ENCODE data around the gene CACNA1B. TPM values are rescaled to one million over a fixed set of nuclear protein-coding genes. Genes with fewer than 3 reads are reported as not detected.

CACNA1B gene
- total and polyA plus RNA-seq, 2 of the 4 experiments (the other 2 are of a cell fraction) = 0.02 TPM; not detected in 1

GRCh38 chr9:137916540-137916939 lies 39.0 kb downstream of the CACNA1B start:
- dilution Hi-C loops (cut with HindIII; ENCODE audit: low sequenced_read_pairs, unreplicated experiment) (no loop called here), intact Hi-C loops (cut with micrococcal nuclease) (no loop called here), in situ Hi-C loops (cut with MboI; ENCODE audit: low sequenced_read_pairs) (no loop called here)
- no peaks in the 10 kb centered on the region for H3K4me1 ChIP-seq (ENCODE audit: control insufficient read depth, insufficient read depth, low read length)
- no peaks in the 10 kb centered on the region for H4K20me1 ChIP-seq (ENCODE audit: insufficient read depth, low read length)
- no peak overlapping the region for H3K23ac ChIP-seq (ENCODE audit: low read depth, low read length)
- H4K91ac ChIP-seq (ENCODE audit: insufficient read depth, low read depth, low read length) = no peak overlapping the region
- no peak overlapping the region for H2AK9ac ChIP-seq (replicated peaks; ENCODE audit: low read depth, low read length, poor library complexity)
- no peak overlapping the region for H3K4me3 ChIP-seq (ENCODE audit: insufficient read depth, low read depth, low read length)
- H3K27me3 ChIP-seq (ENCODE audit: control insufficient read depth, insufficient read depth, low read length) = no peaks in the 10 kb centered on the region
- H3K9ac ChIP-seq (ENCODE audit: low read depth, low read length) = no peak overlapping the region
- H2AFZ ChIP-seq (replicated peaks; ENCODE audit: low read length, poor library complexity) = peak overlapping the region; percentile 63
- no peak for DNase-seq
- no peaks in the 10 kb centered on the region for H3K36me3 ChIP-seq (ENCODE audit: control insufficient read depth, insufficient read depth, low read length)
- no peak overlapping the region for H4K5ac ChIP-seq (ENCODE audit: low read depth, low read length)
- H4K8ac ChIP-seq (ENCODE audit: low read depth in 2 of 2, low read length in 2 of 2) = no peak overlapping the region
- no peak overlapping the region for H3K18ac ChIP-seq (ENCODE audit: low read depth, low read length)
- ATAC-seq (ENCODE audit: low read depth) = no peak
- H2AK5ac ChIP-seq (ENCODE audit: low read depth, low read length) = no peak overlapping the region
- ChIA-PET CTCF (no interaction called here), POLR2A (ENCODE audit: unreplicated experiment) (no interaction called here)
- WGBS, 2 experiments (ENCODE audit: extremely low coverage in 2 of 2, insufficient read length in 1 of 2) = 34% methylated on average over 10 of the region's 11 CpGs; no CpG with 5 or more reads in 1 of the 2 experiments
- no peak overlapping the region for H2BK15ac ChIP-seq (ENCODE audit: low read depth, low read length)
- TF ChIP-seq CTCF (conservative IDR thresholded peaks at IDR 0.05; ENCODE audit: low read depth, low read length) (no peak), CEBPB (IDR thresholded peaks at IDR 0.05; ENCODE audit: low read depth, low read length) (no peak), NFE2L2 (IDR thresholded peaks at IDR 0.05; ENCODE audit: low read depth, low read length) (no peak), MAFK (IDR thresholded peaks at IDR 0.05; ENCODE audit: low read depth, low read length) (no peak), RFX5 (IDR thresholded peaks at IDR 0.05; ENCODE audit: low read depth, low read length) (no peak)
- H3K79me1 ChIP-seq (ENCODE audit: low read depth in 1 of 2, low read length in 2 of 2) = no peaks in the 10 kb centered on the region
- no TSS peak for BruUV-seq (replicated peaks)
- no peak overlapping the region for H3K56ac ChIP-seq (ENCODE audit: extremely low read depth, insufficient read depth, low read length)
- no peak overlapping the region for H2BK5ac ChIP-seq (ENCODE audit: low read depth, low read length, poor library complexity, severe bottlenecking)
- no peak overlapping the region for H2BK120ac ChIP-seq (ENCODE audit: low read depth, low read length)
- H3K27ac ChIP-seq (ENCODE audit: insufficient read depth, low read length) = no peak overlapping the region
- no peak overlapping the region for H3K4me2 ChIP-seq (ENCODE audit: low read depth, low read length)
- H2BK20ac ChIP-seq (ENCODE audit: low read depth, low read length) = no peak overlapping the region
- H3K4ac ChIP-seq (ENCODE audit: low read depth, low read length) = no peak overlapping the region
- no peak overlapping the region for H3K14ac ChIP-seq (replicated peaks; ENCODE audit: low read depth, low read length)
- H3K9me1 ChIP-seq (ENCODE audit: insufficient read depth, low read length) = no peaks in the 10 kb centered on the region
- H3K9me3 ChIP-seq (ENCODE audit: control insufficient read depth, insufficient read depth, low read length) = peaks cover 64% of the 10 kb centered on the region

All from IMR-90 (cell line).